HG03097 (cell line): ENCODE results near the gene RAMACL.
"Not testable (repeated sequence)": the region's sequence is repeated elsewhere in the genome, so short reads cannot be mapped to it uniquely, and the experiment has no call there.

Source experiments
- ATAC-seq: cut with Tn5 transposase; IDR thresholded peaks from one replicate; pipeline ENCODE4 v1.9.1; 2021; ENCODE audit not compliant: unreplicated experiment, low FRiP score

The RAMACL gene

GRCh38 chr6:166598441-166599138, 12.1 kb upstream of the RAMACL start:
- ATAC-seq: no peak

- no peak for ATAC-seq
Observed at GRCh38 chr6:166597711-166598440, 11.4 kb upstream of the RAMACL start.

- ATAC-seq: no peak
Observed at GRCh38 chr6:166596776-166597507, 10.5 kb upstream of the RAMACL start.

GRCh38 chr6:166595949-166596348, 9.5 kb upstream of the RAMACL start:
- no peak for ATAC-seq

GRCh38 chr6:166595061-166595780, 8.7 kb upstream of the RAMACL start:
- no peak for ATAC-seq

- ATAC-seq: no peak
Observed at GRCh38 chr6:166592821-166593220, 6.3 kb upstream of the RAMACL start.

- ATAC-seq: no peak
Observed at GRCh38 chr6:166591961-166592520, 5.6 kb upstream of the RAMACL start.

GRCh38 chr6:166591026-166591425, 4.5 kb upstream of the RAMACL start:
- no peak for ATAC-seq

GRCh38 chr6:166589786-166590574, 3.5 kb upstream of the RAMACL start:
- ATAC-seq: no peak

GRCh38 chr6:166589337-166589731, 2.9 kb upstream of the RAMACL start:
- ATAC-seq: no peak

- peak; percentile 27 for ATAC-seq
Observed at GRCh38 chr6:166588691-166589336, 2.3 kb upstream of the RAMACL start.

GRCh38 chr6:166587631-166588413, 1.3 kb upstream of the RAMACL start:
- peak; percentile 64 for ATAC-seq

- ATAC-seq: no peak
Observed at GRCh38 chr6:166584853-166585429, 1.5 kb downstream of the RAMACL start.

- no peak for ATAC-seq
Observed at GRCh38 chr6:166584155-166584554, 2.3 kb downstream of the RAMACL start.

GRCh38 chr6:166583230-166583965, 3.1 kb downstream of the RAMACL start:
- ATAC-seq: no peak

- ATAC-seq: no peak
Observed at GRCh38 chr6:166582258-166582657, 4.2 kb downstream of the RAMACL start.

- ATAC-seq: not testable (repeated sequence)
Observed at GRCh38 chr6:166581801-166582200, 4.7 kb downstream of the RAMACL start.
